Measurements from ENCODE around the gene PNPLA3.

DNA sequence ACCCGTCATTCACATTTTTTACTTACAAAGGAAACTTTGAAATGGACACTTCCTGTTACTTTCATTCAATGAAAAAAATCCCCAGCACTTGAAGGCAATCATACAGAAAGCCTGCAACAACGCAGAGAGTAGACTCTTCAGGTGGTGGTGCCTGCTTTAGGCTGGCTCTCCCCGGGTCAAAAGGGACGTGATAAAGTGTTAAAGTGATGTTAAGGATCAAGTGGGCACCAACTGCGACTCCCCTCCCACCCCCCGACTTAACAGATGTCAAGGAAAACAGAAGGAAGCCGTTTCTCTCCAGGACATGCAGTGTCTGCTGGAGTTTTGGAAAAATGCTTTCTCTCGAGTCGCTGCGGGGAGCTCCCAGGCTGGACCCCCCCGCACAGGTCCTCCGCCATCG, 414 bp upstream of the PNPLA3 start:
- TF ChIP-seq, protein P1, sequence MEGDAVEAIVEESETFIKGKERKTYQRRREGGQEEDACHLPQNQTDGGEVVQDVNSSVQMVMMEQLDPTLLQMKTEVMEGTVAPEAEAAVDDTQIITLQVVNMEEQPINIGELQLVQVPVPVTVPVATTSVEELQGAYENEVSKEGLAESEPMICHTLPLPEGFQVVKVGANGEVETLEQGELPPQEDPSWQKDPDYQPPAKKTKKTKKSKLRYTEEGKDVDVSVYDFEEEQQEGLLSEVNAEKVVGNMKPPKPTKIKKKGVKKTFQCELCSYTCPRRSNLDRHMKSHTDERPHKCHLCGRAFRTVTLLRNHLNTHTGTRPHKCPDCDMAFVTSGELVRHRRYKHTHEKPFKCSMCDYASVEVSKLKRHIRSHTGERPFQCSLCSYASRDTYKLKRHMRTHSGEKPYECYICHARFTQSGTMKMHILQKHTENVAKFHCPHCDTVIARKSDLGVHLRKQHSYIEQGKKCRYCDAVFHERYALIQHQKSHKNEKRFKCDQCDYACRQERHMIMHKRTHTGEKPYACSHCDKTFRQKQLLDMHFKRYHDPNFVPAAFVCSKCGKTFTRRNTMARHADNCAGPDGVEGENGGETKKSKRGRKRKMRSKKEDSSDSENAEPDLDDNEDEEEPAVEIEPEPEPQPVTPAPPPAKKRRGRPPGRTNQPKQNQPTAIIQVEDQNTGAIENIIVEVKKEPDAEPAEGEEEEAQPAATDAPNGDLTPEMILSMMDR (IDR thresholded peaks at IDR 0.05; ENCODE audit: insufficient read depth, low read length), result no peak
- TF ChIP-seq POLR2AphosphoS5 (IDR thresholded peaks at IDR 0.05; ENCODE audit: low read depth) (no peak), GABPA (IDR thresholded peaks at IDR 0.05; ENCODE audit: low read depth) (no peak), SPI1 (IDR thresholded peaks at IDR 0.05; ENCODE audit: borderline replicate concordance, low read depth) (no peak)
- TF ChIP-seq, protein P2, sequence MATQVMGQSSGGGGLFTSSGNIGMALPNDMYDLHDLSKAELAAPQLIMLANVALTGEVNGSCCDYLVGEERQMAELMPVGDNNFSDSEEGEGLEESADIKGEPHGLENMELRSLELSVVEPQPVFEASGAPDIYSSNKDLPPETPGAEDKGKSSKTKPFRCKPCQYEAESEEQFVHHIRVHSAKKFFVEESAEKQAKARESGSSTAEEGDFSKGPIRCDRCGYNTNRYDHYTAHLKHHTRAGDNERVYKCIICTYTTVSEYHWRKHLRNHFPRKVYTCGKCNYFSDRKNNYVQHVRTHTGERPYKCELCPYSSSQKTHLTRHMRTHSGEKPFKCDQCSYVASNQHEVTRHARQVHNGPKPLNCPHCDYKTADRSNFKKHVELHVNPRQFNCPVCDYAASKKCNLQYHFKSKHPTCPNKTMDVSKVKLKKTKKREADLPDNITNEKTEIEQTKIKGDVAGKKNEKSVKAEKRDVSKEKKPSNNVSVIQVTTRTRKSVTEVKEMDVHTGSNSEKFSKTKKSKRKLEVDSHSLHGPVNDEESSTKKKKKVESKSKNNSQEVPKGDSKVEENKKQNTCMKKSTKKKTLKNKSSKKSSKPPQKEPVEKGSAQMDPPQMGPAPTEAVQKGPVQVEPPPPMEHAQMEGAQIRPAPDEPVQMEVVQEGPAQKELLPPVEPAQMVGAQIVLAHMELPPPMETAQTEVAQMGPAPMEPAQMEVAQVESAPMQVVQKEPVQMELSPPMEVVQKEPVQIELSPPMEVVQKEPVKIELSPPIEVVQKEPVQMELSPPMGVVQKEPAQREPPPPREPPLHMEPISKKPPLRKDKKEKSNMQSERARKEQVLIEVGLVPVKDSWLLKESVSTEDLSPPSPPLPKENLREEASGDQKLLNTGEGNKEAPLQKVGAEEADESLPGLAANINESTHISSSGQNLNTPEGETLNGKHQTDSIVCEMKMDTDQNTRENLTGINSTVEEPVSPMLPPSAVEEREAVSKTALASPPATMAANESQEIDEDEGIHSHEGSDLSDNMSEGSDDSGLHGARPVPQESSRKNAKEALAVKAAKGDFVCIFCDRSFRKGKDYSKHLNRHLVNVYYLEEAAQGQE (IDR thresholded peaks at IDR 0.05; ENCODE audit: insufficient replicate concordance, low read depth), result no peak
